B cell (primary cell): Measurements from ENCODE around the gene KIAA0232. TPM values are rescaled to one million over a fixed set of nuclear protein-coding genes. Genes with fewer than 3 reads are reported as not detected.

ENCODE experiments used
- ATAC-seq: fragments of 200-7000 bp; cut with Tn5 transposase; one replicate; pipeline ENCODE4 v1.10.0; 2021; ENCODE audit warnings: low read depth, mild to moderate bottlenecking, moderate number of reproducible peaks, moderate library complexity
- CTCF ChIA-PET: fragments of 350-600 bp; sonication (Branson Sonifier 250); formaldehyde crosslinking; loops from one replicate; lab custom pipeline; 2021; ENCODE audit warnings: antibody characterized with exemption, inconsistent platforms; lab: Charles Lee
- POLR2A ChIA-PET: fragments of 350-600 bp; sonication (Branson Sonifier 250); formaldehyde crosslinking; loops from one replicate; lab custom pipeline; 2021; ENCODE audit warnings: antibody characterized with exemption; lab: Charles Lee
- DNase-seq: peaks from one replicate; pipeline ENCODE4 v3.0.0; 2013
- H2AFZ ChIP-seq: 2 replicates; pipeline ENCODE4 v1.6.1; 2012; ENCODE audit warnings: mild to moderate bottlenecking, low read depth, low read length; ENCODE audit not compliant: insufficient read depth, poor library complexity, severe bottlenecking
- H3K27ac ChIP-seq, 2 donors: 1 replicate in 1 of 2; 2 replicates in 1 of 2; pipeline ENCODE4 v1.5.1; 2012 to 2013; ENCODE audit warnings: low read length in 2 of 2, mild to moderate bottlenecking in 2 of 2, moderate library complexity in 1 of 2
- H3K27me3 ChIP-seq, 4 experiments: fragments of 200-600 bp in 1 of 4; sonication (generic) in 1 of 4; replicated peaks in 1 of 4; 1 replicate in 2 of 4; 2 replicates in 2 of 4; pipeline versions ENCODE4 v1.6.1 to v1.7.0; 2013 to 2016; ENCODE audit warnings: low read length in 3 of 4, mild to moderate bottlenecking in 2 of 4, mixed read lengths in 1 of 4, moderate library complexity in 1 of 4; ENCODE audit not compliant: insufficient read depth in 4 of 4, control insufficient read depth in 3 of 4; ENCODE audit errors: control extremely low read depth in 1 of 4
- H3K36me3 ChIP-seq, 2 experiments: replicated peaks in 1 of 2; 1 replicate in 1 of 2; 2 replicates in 1 of 2; pipeline versions ENCODE4 v1.6.1 to v1.7.1; 2013; ENCODE audit warnings: low read length in 1 of 2; ENCODE audit not compliant: insufficient read depth in 2 of 2, control insufficient read depth in 1 of 2; ENCODE audit errors: control extremely low read depth in 1 of 2, extremely low read depth in 1 of 2
- H3K4me1 ChIP-seq, 2 donors: fragments of 200-600 bp in 1 of 2; sonication (generic) in 1 of 2; 1 replicate in 1 of 2; 2 replicates in 1 of 2; pipeline versions ENCODE4 v1.5.1 to v1.6.1; 2013 to 2017; ENCODE audit warnings: low read length in 2 of 2; ENCODE audit not compliant: control insufficient read depth in 2 of 2, insufficient read depth in 2 of 2
- H3K4me2 ChIP-seq: replicated peaks from 2 replicates; pipeline ENCODE3; 2012; ENCODE audit warnings: mild to moderate bottlenecking, low read depth, low read length; ENCODE audit not compliant: poor library complexity, severe bottlenecking
- H3K4me3 ChIP-seq, 5 experiments: fragments of 200-600 bp in 1 of 5; sonication (generic) in 1 of 5; 1 replicate in 3 of 5; 2 replicates in 2 of 5; pipeline versions ENCODE4 v1.5.1 to v1.7.0; 2011 to 2016; ENCODE audit warnings: low read length in 4 of 5, mild to moderate bottlenecking in 4 of 5, low read depth in 2 of 5, control low read depth in 1 of 5, moderate library complexity in 1 of 5; ENCODE audit not compliant: insufficient read depth in 1 of 5; ENCODE audit errors: control extremely low read depth in 1 of 5, extremely low read depth in 1 of 5
- H3K79me2 ChIP-seq: fragments of 200-600 bp; sonication (generic); one replicate; pipeline ENCODE4 v1.6.0; 2016; ENCODE audit warnings: low read length; ENCODE audit not compliant: control insufficient read depth, insufficient read depth
- H3K9ac ChIP-seq: fragments of 200-600 bp; sonication (generic); 2 replicates; pipeline ENCODE4 v1.6.1; 2017; ENCODE audit warnings: mild to moderate bottlenecking, low read length, moderate library complexity
- H3K9me3 ChIP-seq, 3 donors: one replicate each; pipeline versions ENCODE4 v1.6.1 to v1.7.1; 2013; ENCODE audit warnings: low read length in 2 of 3; ENCODE audit not compliant: control insufficient read depth in 2 of 3, insufficient read depth in 1 of 3; ENCODE audit errors: control extremely low read depth in 1 of 3
- H4K20me1 ChIP-seq: 2 replicates; pipeline ENCODE4 v1.6.0; 2012; ENCODE audit warnings: mild to moderate bottlenecking, low read length; ENCODE audit not compliant: insufficient read depth, control insufficient read depth, poor library complexity, severe bottlenecking
- H3K27ac Mint-ChIP-seq: one replicate; pipeline ENCODE4 v1.8.0; 2021; ENCODE audit warnings: mixed read lengths
- H3K27me3 Mint-ChIP-seq: one replicate; pipeline ENCODE4 v1.8.0; 2021; ENCODE audit warnings: mixed read lengths
- H3K4me1 Mint-ChIP-seq: one replicate; pipeline ENCODE4 v1.8.0; 2021; ENCODE audit warnings: mixed read lengths
- H3K4me3 Mint-ChIP-seq: one replicate; pipeline ENCODE4 v1.8.0; 2021; ENCODE audit warnings: mixed read lengths
- H3K9me3 Mint-ChIP-seq: one replicate; pipeline ENCODE4 v1.8.0; 2022; ENCODE audit warnings: mixed read lengths; ENCODE audit not compliant: insufficient read depth
- CTCF ChIP-seq: fragments of 200-600 bp; IDR thresholded peaks from one replicate; pipeline ENCODE4 v1.8.0; 2022; ENCODE audit warnings: antibody characterized with exemption, mild to moderate bottlenecking
- EZH2 ChIP-seq: IDR thresholded peaks from 2 replicates; pipeline ENCODE4 v1.6.1; 2012; ENCODE audit warnings: borderline replicate concordance, low read depth, mild to moderate bottlenecking, moderate library complexity, low read length; ENCODE audit not compliant: insufficient read depth, poor library complexity, severe bottlenecking
- WGBS: methylation state at CpG from one replicate; pipeline ENCODE4 v1.1.5; 2013; ENCODE audit warnings: missing lambda C conversion rate; ENCODE audit not compliant: insufficient coverage; 5-methylcytosine and 5-hydroxymethylcytosine counted together
- intact Hi-C: fragments of 100-400 bp; cut with micrococcal nuclease; formaldehyde crosslinking; loops from one replicate; pipeline ENCODE4 v1.10.0; 2022
- polyA plus RNA-seq: library from polyadenylated mRNA; depleted of rRNA; stranded (reverse); fragments of >200 nt; gene quantifications from 2 replicates; pipeline ENCODE4 v1.2.3, GENCODE V29; 2012
- total RNA-seq, 2 donors: library from RNA; stranded (reverse); fragments of 120-200 nt in 1 of 2; gene quantifications; 1 replicate in 1 of 2; 2 replicates in 1 of 2; pipeline versions ENCODE4 v1.2.3 to v1.2.4, GENCODE V29; 2013 to 2022

Gene KIAA0232
- total and polyA plus RNA-seq, 2 donors (not counting 1 experiment from before 2014, with no cell fraction given) = 2.9 to 20.8 TPM

GRCh38 chr4:6916587-6917460 lies 134.3 kb downstream of the KIAA0232 start:
- peaks cover 41% of the 10 kb centered on the region for H3K4me1 Mint-ChIP-seq
- WGBS = 56% methylated on average over 14 of the region's 15 CpGs

More at GRCh38 chr4:6916587-6917460, 134.3 kb downstream of the KIAA0232 start:
- TF ChIP-seq CTCF (no peak), EZH2 (no peak)
- Mint-ChIP-seq H3K27me3 (no peaks in the 10 kb centered on the region), H3K9me3 (no peaks in the 10 kb centered on the region), H3K4me3 (peak overlapping the region; percentile 72), H3K27ac (peak overlapping the region; percentile 88)
- Histone ChIP-seq H3K27ac (peak overlapping the region in 1 of 2 donors; percentile 19), H3K79me2 (peaks cover 91% of the 10 kb centered on the region), H4K20me1 (peaks cover 52% of the 10 kb centered on the region), H2AFZ (peak overlapping the region; percentile 60), H3K9ac (peak overlapping the region; percentile 17), H3K4me1 (peaks cover 37 to 43% of the 10 kb centered on the region in 2 donors), H3K4me3 (peak overlapping the region in 1 of 5 experiments; percentile 21), H3K4me2 (peak overlapping the region; percentile 64), H3K27me3 (no peaks in the 10 kb centered on the region), H3K36me3 (no peaks in the 10 kb centered on the region), H3K9me3 (no peaks in the 10 kb centered on the region)
- DNase-seq = peak; percentile 46
- intact Hi-C loops = loop anchor here (1.0 to 10.0 kb wide), 4 partner anchors 8 to 202 kb away; partner anchors contain the start of genes BLOC1S4, GRPEL1 and TBC1D14
- CTCF ChIA-PET = interaction anchor here (0.9 to 1.6 kb wide), 7 partner anchors 8 to 152 kb away, joined by 3 to 9 read pairs (median 3); partner anchors contain the start of gene TBC1D14
- ATAC-seq = peak; percentile 42
- POLR2A ChIA-PET = interaction anchor here (0.9 kb wide), 1 partner anchor 35 kb away, joined by 3 read pairs; no protein-coding TSS in a partner anchor
